OCI-LY7 (cell line): ENCODE measurements around the gene SPOP. TPM values are rescaled to one million over a fixed set of nuclear protein-coding genes. Genes with fewer than 3 reads are reported as not detected.

Experiments used
- BruUV-seq: library from RNA; stranded (reverse); fragments of 400-500 nt; replicated peaks from 2 replicates; lab custom pipeline; 2021; lab: Mats Ljungman, UMichigan
- CTCF ChIA-PET: fragments of 300-600 bp; sonication (Branson Sonifier 250); formaldehyde crosslinking; loops from one replicate; lab custom pipeline; 2022; ENCODE audit warnings: antibody characterized with exemption; ENCODE audit not compliant: unreplicated experiment; lab: Charles Lee
- POLR2A ChIA-PET: fragments of 300-600 bp; sonication (Branson Sonifier 250); formaldehyde crosslinking; loops from one replicate; lab custom pipeline; 2022; ENCODE audit warnings: antibody characterized with exemption; lab: Charles Lee
- DNase-seq: peaks from one replicate; pipeline ENCODE4 v3.0.0-alpha.2; 2015; ENCODE audit warnings: low spot score
- H2AFZ ChIP-seq: fragments of 200-600 bp; sonication (generic), shearing (Covaris generic); 2 replicates; pipeline ENCODE4 v1.6.1; 2014; ENCODE audit warnings: mild to moderate bottlenecking, antibody characterized with exemption, low read length, moderate library complexity
- H3K27ac ChIP-seq: fragments of 200-600 bp; sonication (generic); 2 replicates; pipeline ENCODE4 v1.5.1; 2014; ENCODE audit warnings: mixed run types, low read depth, mild to moderate bottlenecking, moderate library complexity, low read length, inconsistent platforms; ENCODE audit not compliant: poor library complexity, severe bottlenecking
- H3K36me3 ChIP-seq: fragments of 200-600 bp; sonication (generic); 2 replicates; pipeline ENCODE4 v1.6.1; 2014; ENCODE audit warnings: mild to moderate bottlenecking, antibody characterized with exemption, low read length, moderate library complexity, mixed read lengths; ENCODE audit not compliant: insufficient read depth
- H3K4me1 ChIP-seq: fragments of 200-600 bp; sonication (generic); 2 replicates; pipeline ENCODE4 v1.5.1; 2014; ENCODE audit warnings: mild to moderate bottlenecking, low read length; ENCODE audit not compliant: insufficient read depth, poor library complexity, severe bottlenecking
- H3K4me2 ChIP-seq: fragments of 200-600 bp; sonication (generic); 2 replicates; pipeline ENCODE4 v1.6.1; 2014; ENCODE audit warnings: mild to moderate bottlenecking, low read length
- H3K4me3 ChIP-seq: fragments of 200-600 bp; sonication (generic); 2 replicates; pipeline ENCODE4 v1.5.1; 2014; ENCODE audit warnings: mild to moderate bottlenecking, low read depth, low read length; ENCODE audit not compliant: poor library complexity, severe bottlenecking
- H3K79me2 ChIP-seq: fragments of 200-600 bp; sonication (generic); 2 replicates; pipeline ENCODE4 v1.6.1; 2016; ENCODE audit warnings: low read depth, mild to moderate bottlenecking, low read length, moderate library complexity, mixed read lengths; ENCODE audit not compliant: insufficient read depth
- H3K9me2 ChIP-seq: fragments of 200-600 bp; sonication (generic); 2 replicates; pipeline ENCODE4 v1.6.1; 2016; ENCODE audit warnings: mild to moderate bottlenecking, low read length, mixed read lengths; ENCODE audit not compliant: insufficient read depth
- H3K9me3 ChIP-seq: fragments of 200-600 bp; sonication (generic); 2 replicates; pipeline ENCODE4 v1.6.1; 2014; ENCODE audit warnings: mild to moderate bottlenecking, mixed run types, low read length, mixed read lengths
- H4K20me1 ChIP-seq: fragments of 200-600 bp; sonication (generic); 2 replicates; pipeline ENCODE4 v1.6.1; 2014; ENCODE audit warnings: mild to moderate bottlenecking, antibody characterized with exemption, low read length, moderate library complexity, mixed read lengths; ENCODE audit not compliant: insufficient read depth
- EZH2phosphoT487 ChIP-seq: fragments of 200-600 bp; sonication (generic); IDR thresholded peaks from 2 replicates; pipeline ENCODE4 v1.6.1; 2018; ENCODE audit warnings: low read depth, borderline replicate concordance, mild to moderate bottlenecking, mixed run types, antibody characterized with exemption, low read length, moderate library complexity, mixed read lengths
- intact Hi-C: fragments of 100-400 bp; cut with micrococcal nuclease; formaldehyde crosslinking; loops from one replicate; pipeline ENCODE4 v1.10.0; 2022; ENCODE audit not compliant: unreplicated experiment
- total RNA-seq, 2 experiments: library from RNA; depleted of rRNA in 1 of 2; stranded (reverse); fragments of >200 nt in 1 of 2; shearing (Covaris generic) in 1 of 2; gene quantifications; 2 replicates each; pipeline ENCODE4 v1.2.3, GENCODE V29; 2014 to 2022
- TF ChIP-seq, protein P1 (sequence below): fragments of 200-600 bp; sonication (generic); conservative IDR thresholded peaks from 2 replicates; pipeline ENCODE4 v1.5.1; 2014; ENCODE audit warnings: mild to moderate bottlenecking, antibody characterized with exemption, low read length, moderate library complexity, mixed read lengths

The SPOP gene
- total RNA-seq, 2 experiments from 2014 or later: 37.8 to 69.0 TPM

DNA sequence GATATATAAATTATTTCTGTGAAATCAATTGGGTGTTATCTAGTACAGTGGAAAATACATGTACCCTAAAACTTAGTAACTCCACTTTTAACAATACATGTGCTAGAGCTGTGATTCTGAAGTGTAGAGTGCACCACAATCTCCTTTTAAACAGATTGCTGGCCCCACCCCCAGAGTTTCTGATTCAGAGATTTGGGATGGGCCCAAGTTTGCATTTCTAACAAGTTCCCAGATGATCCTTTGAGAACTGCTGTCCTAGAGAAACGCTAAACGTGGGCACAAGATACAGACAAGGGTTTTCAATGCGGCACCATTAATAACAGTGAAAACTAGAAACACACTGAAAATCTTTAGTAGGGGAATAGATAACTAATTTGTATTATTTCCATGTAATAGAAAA lies 53.0 kb downstream of the SPOP start:
- intact Hi-C loops: no loop called here

GRCh38 chr17:49621946-49622529 lies 55.9 kb downstream of the SPOP start:
- TF ChIP-seq EZH2phosphoT487: no peak
- TF ChIP-seq, protein P1, sequence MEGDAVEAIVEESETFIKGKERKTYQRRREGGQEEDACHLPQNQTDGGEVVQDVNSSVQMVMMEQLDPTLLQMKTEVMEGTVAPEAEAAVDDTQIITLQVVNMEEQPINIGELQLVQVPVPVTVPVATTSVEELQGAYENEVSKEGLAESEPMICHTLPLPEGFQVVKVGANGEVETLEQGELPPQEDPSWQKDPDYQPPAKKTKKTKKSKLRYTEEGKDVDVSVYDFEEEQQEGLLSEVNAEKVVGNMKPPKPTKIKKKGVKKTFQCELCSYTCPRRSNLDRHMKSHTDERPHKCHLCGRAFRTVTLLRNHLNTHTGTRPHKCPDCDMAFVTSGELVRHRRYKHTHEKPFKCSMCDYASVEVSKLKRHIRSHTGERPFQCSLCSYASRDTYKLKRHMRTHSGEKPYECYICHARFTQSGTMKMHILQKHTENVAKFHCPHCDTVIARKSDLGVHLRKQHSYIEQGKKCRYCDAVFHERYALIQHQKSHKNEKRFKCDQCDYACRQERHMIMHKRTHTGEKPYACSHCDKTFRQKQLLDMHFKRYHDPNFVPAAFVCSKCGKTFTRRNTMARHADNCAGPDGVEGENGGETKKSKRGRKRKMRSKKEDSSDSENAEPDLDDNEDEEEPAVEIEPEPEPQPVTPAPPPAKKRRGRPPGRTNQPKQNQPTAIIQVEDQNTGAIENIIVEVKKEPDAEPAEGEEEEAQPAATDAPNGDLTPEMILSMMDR: no peak
- no peak for DNase-seq
- no TSS peak for BruUV-seq
- no peaks in the 10 kb centered on the region for H3K9me2 ChIP-seq
- no peak overlapping the region for H3K27ac ChIP-seq
- no peak overlapping the region for H3K4me3 ChIP-seq
- H3K4me2 ChIP-seq: no peak overlapping the region
- no peaks in the 10 kb centered on the region for H4K20me1 ChIP-seq
- peaks cover 52% of the 10 kb centered on the region for H3K36me3 ChIP-seq
- CTCF ChIA-PET: no interaction called here
- H3K79me2 ChIP-seq: peaks cover 8% of the 10 kb centered on the region; the same call in 1 of the 2 replicates
- H3K4me1 ChIP-seq: no peaks in the 10 kb centered on the region
- POLR2A ChIA-PET: no interaction called here
- no peak overlapping the region for H2AFZ ChIP-seq
- no peaks in the 10 kb centered on the region for H3K9me3 ChIP-seq
- intact Hi-C loops: no loop called here

More for the DNA sequence above, 53.0 kb downstream of the SPOP start:
- H3K9me2 ChIP-seq: no peaks in the 10 kb centered on the region
- H3K79me2 ChIP-seq: peaks cover 24% of the 10 kb centered on the region; the same call in 1 of the 2 replicates
- DNase-seq: no peak
- no peak for TF ChIP-seq EZH2phosphoT487
- TF ChIP-seq, protein P1: no peak
- H3K9me3 ChIP-seq: no peaks in the 10 kb centered on the region
- peaks cover 27% of the 10 kb centered on the region for H3K36me3 ChIP-seq
- peaks cover 6% of the 10 kb centered on the region; the same call in 1 of the 2 replicates for H4K20me1 ChIP-seq
- H3K4me3 ChIP-seq: no peak overlapping the region
- ChIA-PET CTCF (no interaction called here), POLR2A (interaction anchor here (0.5 to 0.7 kb wide), 3 partner anchors 12 to 76 kb away, joined by 3 read pairs; no protein-coding TSS in a partner anchor)
- H3K27ac ChIP-seq: no peak overlapping the region
- no TSS peak for BruUV-seq
- H3K4me1 ChIP-seq: no peaks in the 10 kb centered on the region
- no peak overlapping the region for H3K4me2 ChIP-seq
- no peak overlapping the region for H2AFZ ChIP-seq

DNA sequence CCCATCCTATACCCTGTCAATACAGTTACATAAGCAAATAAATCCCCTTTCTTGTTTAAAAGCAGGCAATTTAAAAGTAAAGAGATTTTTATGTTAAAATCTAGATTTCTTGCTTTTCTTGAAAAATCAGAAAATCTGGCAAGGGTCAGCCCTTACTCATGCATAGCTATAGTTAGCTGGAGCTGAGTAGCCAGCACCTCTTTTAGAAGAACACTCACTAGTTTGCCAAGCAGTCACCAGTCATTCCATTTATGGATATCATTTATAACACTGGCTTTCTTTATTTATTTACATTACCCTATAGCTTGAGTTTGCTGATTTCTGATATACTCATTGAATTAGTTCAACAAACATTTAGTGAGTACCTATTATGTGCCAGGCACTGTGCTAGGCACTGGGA lies 56.5 kb downstream of the SPOP start:
- H2AFZ ChIP-seq: no peak overlapping the region
- BruUV-seq: no TSS peak
- no peak for DNase-seq
- POLR2A ChIA-PET: interaction anchor here (0.7 kb wide), 1 partner anchor 75 kb away, joined by 3 read pairs; no protein-coding TSS in a partner anchor
- no peak overlapping the region for H3K4me3 ChIP-seq
- peaks cover 58% of the 10 kb centered on the region for H3K36me3 ChIP-seq
- no peak overlapping the region for H3K27ac ChIP-seq
- CTCF ChIA-PET: no interaction called here
- peaks cover 7% of the 10 kb centered on the region; the same call in 1 of the 2 replicates for H3K79me2 ChIP-seq
- TF ChIP-seq, protein P1: no peak
- TF ChIP-seq EZH2phosphoT487: no peak
- no peaks in the 10 kb centered on the region for H4K20me1 ChIP-seq
- H3K4me2 ChIP-seq: no peak overlapping the region
- H3K9me3 ChIP-seq: no peaks in the 10 kb centered on the region
- intact Hi-C loops: no loop called here
- no peaks in the 10 kb centered on the region for H3K4me1 ChIP-seq
- no peaks in the 10 kb centered on the region for H3K9me2 ChIP-seq
